Thymus (tissue), 11 donors: ENCODE results near the gene RAP1GAP2. TPM values are rescaled to one million over a fixed set of nuclear protein-coding genes. Genes with fewer than 3 reads are reported as not detected.
A peak's percentile ranks its signal among the peaks of the same experiment; 100 is the strongest.

ENCODE experiments used
- DNase-seq, 9 donors: peaks; one replicate each; pipeline ENCODE4 v3.0.0-alpha.2; 2013; ENCODE audit warnings: low spot score in 9 of 9, low read depth in 6 of 9, missing footprints in 1 of 9
- H3K27ac ChIP-seq, 2 donors: one replicate each; pipeline ENCODE4 v1.5.1; 2013; ENCODE audit warnings: control low read depth in 1 of 2, low read depth in 1 of 2, low read length in 1 of 2, mild to moderate bottlenecking in 1 of 2, moderate library complexity in 1 of 2
- H3K27me3 ChIP-seq, 2 donors: one replicate each; pipeline ENCODE4 v1.5.1; 2013; ENCODE audit warnings: low read length in 1 of 2; ENCODE audit not compliant: control insufficient read depth in 2 of 2, insufficient read depth in 1 of 2
- H3K36me3 ChIP-seq, 2 donors: one replicate each; pipeline ENCODE4 v1.5.1; 2013; ENCODE audit warnings: low read length in 1 of 2, mild to moderate bottlenecking in 1 of 2, moderate library complexity in 1 of 2; ENCODE audit not compliant: control insufficient read depth in 2 of 2, insufficient read depth in 2 of 2
- H3K4me1 ChIP-seq, 2 donors: one replicate each; pipeline ENCODE4 v1.5.1; 2013; ENCODE audit warnings: low read length in 2 of 2; ENCODE audit not compliant: control insufficient read depth in 2 of 2, insufficient read depth in 2 of 2
- H3K4me3 ChIP-seq, 2 donors: one replicate each; pipeline ENCODE4 v1.5.1; 2013; ENCODE audit warnings: low read length in 2 of 2, control low read depth in 1 of 2, mild to moderate bottlenecking in 1 of 2
- H3K9me3 ChIP-seq, 2 donors: one replicate each; pipeline ENCODE4 v1.5.1; 2013; ENCODE audit warnings: low read length in 1 of 2, mild to moderate bottlenecking in 1 of 2; ENCODE audit not compliant: control insufficient read depth in 2 of 2, insufficient read depth in 1 of 2
- WGBS: extraction: QIAGEN DNeasy Blood & Tissue Kit; methylation state at CpG from one replicate; pipeline ENCODE4 v1.1.7; 2013; 5-methylcytosine and 5-hydroxymethylcytosine counted together
- polyA plus RNA-seq: library from polyadenylated mRNA; stranded (reverse); fragments of 200-250 nt; gene quantifications from one replicate; pipeline ENCODE4 v1.2.3, GENCODE V29; 2013
- total RNA-seq: library from RNA; stranded (reverse); fragments of 120-200 nt; gene quantifications from one replicate; pipeline ENCODE4 v1.2.4, GENCODE V29; 2013
- donor health status: healthy.

The RAP1GAP2 gene
- total and polyA plus RNA-seq, 2 donors: 1.6 to 3.8 TPM

- H3K4me3 ChIP-seq: no peak overlapping the region
- no peak overlapping the region for H3K27ac ChIP-seq
- H3K36me3 ChIP-seq: no peaks in the 10 kb centered on the region
- H3K4me1 ChIP-seq: no peaks in the 10 kb centered on the region
- H3K27me3 ChIP-seq: peaks cover 0 to under 1% of the 10 kb centered on the region in 2 donors
- H3K9me3 ChIP-seq: no peaks in the 10 kb centered on the region
- DNase-seq: no peak
- 96% methylated on average over 7 of the region's 7 CpGs for WGBS
Measured at GRCh38 chr17:3035968-3036280, 239.7 kb downstream of the RAP1GAP2 start.

DNA sequence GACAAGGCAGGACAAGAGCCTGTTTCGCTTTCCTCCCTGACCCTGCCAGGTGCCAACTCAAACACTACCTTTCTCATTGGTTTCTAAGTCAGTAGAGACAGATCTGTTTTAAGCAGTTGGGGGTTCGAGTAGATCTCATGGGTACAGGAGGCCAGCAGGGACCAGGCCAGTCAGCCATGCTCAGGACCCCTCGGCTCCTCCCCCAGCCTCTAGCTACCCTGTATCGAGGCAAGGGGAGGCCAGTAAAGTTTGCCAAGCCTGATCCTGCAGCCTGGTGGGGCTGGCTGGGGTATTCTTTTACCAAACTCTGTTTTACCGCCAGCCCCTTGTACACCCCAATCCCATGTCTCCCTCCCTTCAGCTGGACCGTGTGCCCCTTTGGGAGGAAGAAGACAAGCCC, 240.6 kb downstream of the RAP1GAP2 start:
- H3K9me3 ChIP-seq: no peaks in the 10 kb centered on the region
- DNase-seq: no peak
- H3K27me3 ChIP-seq: peaks cover 0 to 3% of the 10 kb centered on the region in 2 donors
- no peak overlapping the region for H3K4me3 ChIP-seq
- H3K27ac ChIP-seq: no peak overlapping the region
- 96% methylated on average over 6 of the region's 6 CpGs for WGBS
- no peaks in the 10 kb centered on the region for H3K4me1 ChIP-seq
- H3K36me3 ChIP-seq: no peaks in the 10 kb centered on the region

GRCh38 chr17:3037259-3037658, 241.0 kb downstream of the RAP1GAP2 start:
- H3K27ac ChIP-seq: no peak overlapping the region
- WGBS: 93% methylated on average over 9 of the region's 9 CpGs
- H3K4me1 ChIP-seq: no peaks in the 10 kb centered on the region
- no peaks in the 10 kb centered on the region for H3K36me3 ChIP-seq
- H3K9me3 ChIP-seq: no peaks in the 10 kb centered on the region
- no peak overlapping the region for H3K4me3 ChIP-seq
- H3K27me3 ChIP-seq: peaks cover 0 to 3% of the 10 kb centered on the region in 2 donors
- no peak for DNase-seq

DNA sequence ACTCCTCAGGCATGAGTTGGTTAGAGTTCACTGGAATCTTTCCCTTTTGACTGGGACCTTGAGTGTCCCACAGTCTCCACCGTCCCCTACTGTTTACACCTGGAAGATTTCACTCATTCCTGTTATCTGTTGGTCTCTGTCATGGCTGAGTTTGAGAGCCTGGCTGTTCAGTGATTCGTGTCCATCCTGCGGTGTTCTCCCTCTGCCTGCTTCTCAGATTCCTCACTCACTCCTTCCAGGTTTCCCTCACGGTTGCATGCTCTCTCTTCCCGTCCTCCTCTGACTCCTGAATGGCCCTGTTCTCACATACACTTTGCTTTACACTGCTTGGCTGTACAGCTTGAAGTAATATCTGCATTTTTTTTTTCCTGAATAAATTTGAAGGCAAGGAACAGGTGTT, 242.7 kb downstream of the RAP1GAP2 start:
- Histone ChIP-seq H3K27me3 (peaks cover 0 to 3% of the 10 kb centered on the region in 2 donors), H3K27ac (no peak overlapping the region), H3K4me3 (no peak overlapping the region), H3K9me3 (peaks cover 2 to 4% of the 10 kb centered on the region in 2 donors), H3K4me1 (no peaks in the 10 kb centered on the region), H3K36me3 (no peaks in the 10 kb centered on the region)
- DNase-seq: no peak
- 87% methylated on average over 5 of the region's 5 CpGs for WGBS

DNA sequence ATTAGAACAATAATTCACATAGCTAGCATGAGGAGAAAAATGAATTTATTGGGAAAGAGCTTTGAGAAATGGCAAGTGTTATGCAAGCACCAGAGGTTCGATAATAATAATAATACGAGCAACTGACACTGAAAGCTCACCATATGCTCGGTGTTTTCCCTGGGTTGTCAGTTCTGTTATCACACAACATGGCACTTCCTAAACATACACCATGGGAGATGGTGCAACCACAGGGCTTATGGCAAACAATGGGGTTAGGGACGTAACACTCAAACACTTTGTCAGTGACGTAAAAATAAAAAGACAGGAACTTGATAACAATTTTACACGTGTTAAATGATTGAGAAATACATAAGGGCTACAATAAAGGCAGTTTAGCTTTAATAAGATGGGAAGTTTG, 243.5 kb downstream of the RAP1GAP2 start:
- WGBS: 16% methylated on average over 6 of the region's 6 CpGs
- Histone ChIP-seq H3K36me3 (no peaks in the 10 kb centered on the region), H3K9me3 (peaks cover 3 to 8% of the 10 kb centered on the region in 2 donors), H3K27me3 (peaks cover 0 to 3% of the 10 kb centered on the region in 2 donors), H3K4me1 (no peaks in the 10 kb centered on the region), H3K27ac (no peak overlapping the region), H3K4me3 (no peak overlapping the region)
- no peak for DNase-seq

DNA sequence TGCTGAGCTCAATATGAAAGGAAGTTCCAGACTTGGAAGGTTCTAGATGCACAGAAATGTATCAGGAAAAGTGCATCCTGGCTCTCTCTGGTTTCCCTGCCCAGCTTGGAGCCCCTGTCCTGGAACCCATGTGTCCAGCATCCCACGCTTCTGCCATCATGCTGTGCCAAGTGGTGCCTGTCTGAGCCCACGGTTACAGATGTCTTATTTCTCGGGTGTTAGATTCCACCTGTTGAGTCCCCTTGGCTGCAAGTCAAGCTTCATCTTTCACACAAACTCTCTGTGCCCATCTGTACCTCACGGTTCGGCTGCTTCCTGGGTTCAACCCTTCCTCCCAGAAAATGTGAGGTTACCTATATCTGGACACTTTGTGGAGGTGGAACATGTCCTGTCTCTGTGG, 244.6 kb downstream of the RAP1GAP2 start:
- H3K4me3 ChIP-seq: no peak overlapping the region
- 88% methylated on average over 5 of the region's 5 CpGs for WGBS
- H3K4me1 ChIP-seq: no peaks in the 10 kb centered on the region
- H3K27ac ChIP-seq: no peak overlapping the region
- DNase-seq: no peak
- H3K9me3 ChIP-seq: peaks cover 3 to 8% of the 10 kb centered on the region in 2 donors
- H3K36me3 ChIP-seq: no peaks in the 10 kb centered on the region
- peaks cover 0 to 3% of the 10 kb centered on the region in 2 donors for H3K27me3 ChIP-seq

DNA sequence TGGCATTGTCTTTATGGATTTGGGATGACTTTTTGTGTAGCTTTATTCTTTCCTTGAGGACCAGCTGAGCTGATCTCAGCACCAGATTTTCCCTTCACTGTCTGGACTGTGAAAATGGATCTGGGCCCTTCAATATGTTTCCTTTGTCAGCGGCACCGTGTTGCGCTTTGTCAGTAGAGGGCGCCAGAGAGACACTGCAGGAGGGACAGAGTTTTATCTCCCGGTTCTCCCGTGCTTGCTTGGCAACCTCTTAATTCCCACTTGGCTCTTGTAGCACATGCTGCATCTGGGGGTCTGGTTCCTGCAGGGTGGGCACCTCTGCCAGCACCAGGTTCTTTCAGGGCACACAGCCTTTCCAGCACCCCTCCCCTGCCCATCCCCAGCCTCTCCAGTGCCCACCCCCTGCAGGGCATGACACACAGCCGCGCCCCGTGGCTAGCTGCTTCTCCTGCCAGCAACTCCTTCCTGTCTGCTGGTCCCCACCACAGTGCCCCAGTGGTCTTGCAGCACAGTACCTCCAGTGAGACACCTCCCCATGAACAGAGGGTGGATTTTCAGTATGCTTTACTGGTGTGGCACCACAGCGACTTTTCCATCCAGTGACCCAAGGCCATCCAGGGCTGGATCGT, 247.6 kb downstream of the RAP1GAP2 start:
- H3K4me3 ChIP-seq: no peak overlapping the region
- H3K4me1 ChIP-seq: peaks cover 0 to 5% of the 10 kb centered on the region in 2 donors
- WGBS: 72% methylated on average over 11 of the region's 11 CpGs
- H3K27ac ChIP-seq: no peak overlapping the region
- H3K36me3 ChIP-seq: no peaks in the 10 kb centered on the region
- DNase-seq: no peak
- H3K27me3 ChIP-seq: peaks cover 0 to 3% of the 10 kb centered on the region in 2 donors
- peaks cover 3 to 8% of the 10 kb centered on the region in 2 donors for H3K9me3 ChIP-seq

DNA sequence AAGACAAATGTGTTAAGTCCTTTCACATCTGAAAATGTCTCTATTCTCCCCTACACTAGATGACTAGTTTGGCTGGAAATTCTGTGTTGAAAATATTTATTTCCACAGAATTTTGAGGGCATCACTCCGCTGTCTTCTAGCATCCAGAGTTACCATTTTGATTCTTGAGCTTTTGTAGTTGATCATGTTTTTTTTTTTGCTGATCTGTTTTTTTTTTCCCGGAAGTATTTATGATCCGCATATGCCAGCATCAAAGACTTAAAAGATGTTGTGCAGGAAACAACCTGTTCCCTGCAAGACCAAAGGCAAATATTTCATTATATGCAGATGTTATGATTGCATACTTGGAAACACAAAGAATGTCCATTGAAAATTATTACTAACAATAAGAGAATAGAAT, 250.5 kb downstream of the RAP1GAP2 start:
- WGBS: 97% methylated on average over 3 of the region's 3 CpGs
- H3K27ac ChIP-seq: no peak overlapping the region
- peaks cover 3 to 8% of the 10 kb centered on the region in 2 donors for H3K9me3 ChIP-seq
- peaks cover 0 to 12% of the 10 kb centered on the region in 2 donors for H3K4me1 ChIP-seq
- no peak overlapping the region for H3K4me3 ChIP-seq
- no peak for DNase-seq
- no peaks in the 10 kb centered on the region for H3K27me3 ChIP-seq
- no peaks in the 10 kb centered on the region for H3K36me3 ChIP-seq

DNA sequence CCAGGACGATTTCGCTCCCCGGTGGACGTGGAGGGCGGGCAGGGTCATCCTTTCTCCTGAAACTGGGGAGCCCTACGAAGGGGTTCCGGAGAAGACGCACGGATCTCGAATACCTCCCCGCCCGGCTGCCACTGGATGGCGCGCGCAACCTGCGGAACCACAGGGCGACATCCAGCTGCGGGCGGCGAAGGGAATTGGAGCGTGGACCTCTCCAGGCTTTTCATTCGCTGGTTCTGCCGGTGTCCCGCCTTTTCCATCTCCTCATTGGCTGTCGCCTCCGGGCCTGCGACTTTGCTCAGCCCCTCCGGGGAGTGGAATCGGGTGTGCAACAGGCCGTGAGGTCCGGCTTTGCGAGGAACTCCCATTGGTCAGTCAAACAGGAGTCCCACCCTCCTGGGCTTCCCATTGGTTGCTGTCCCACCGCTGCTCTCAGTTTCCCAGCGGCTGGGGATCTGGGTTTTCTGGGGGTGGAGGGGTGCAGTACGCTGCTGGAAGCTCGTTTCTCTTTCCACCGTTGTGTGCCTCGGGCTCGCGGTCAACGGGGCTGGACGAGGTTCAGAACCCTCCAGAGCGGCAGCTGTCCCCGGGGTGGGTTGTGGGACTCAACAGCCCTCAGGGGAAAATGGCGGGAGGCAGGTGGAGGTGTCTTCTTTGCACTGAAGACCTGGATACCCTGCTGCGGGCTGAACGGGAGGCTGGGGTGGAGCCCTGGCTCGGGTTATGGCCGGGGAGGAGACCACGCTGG, 252.7 kb downstream of the RAP1GAP2 start:
- Histone ChIP-seq H3K4me1 (peaks cover 0 to 12% of the 10 kb centered on the region in 2 donors), H3K9me3 (peaks cover 1 to 4% of the 10 kb centered on the region in 2 donors), H3K27ac (peak overlapping the region; percentile 38 to 66), H3K4me3 (peak overlapping the region; percentile 52 to 69), H3K36me3 (no peaks in the 10 kb centered on the region), H3K27me3 (no peaks in the 10 kb centered on the region)
- under 1% methylated on average over 50 of the region's 50 CpGs for WGBS
- peak; percentile 81 to 98 (median 95) for DNase-seq
